Smooth muscle cell (in vitro differentiated cells): ENCODE measurements around the gene NXPE3. TPM values are rescaled to one million over a fixed set of nuclear protein-coding genes. Genes with fewer than 3 reads are reported as not detected.

Experiments
- DNase-seq: peaks from one replicate; lab custom pipeline; 2025; ENCODE audit not compliant: unreplicated experiment; lab: John Stamatoyannopoulos, UW
- H2AFZ ChIP-seq: fragments of 200-600 bp; sonication (generic); 2 replicates; pipeline ENCODE4 v1.6.0; 2016; ENCODE audit warnings: antibody characterized with exemption, low read depth, mild to moderate bottlenecking
- H3F3A ChIP-seq: fragments of 200-600 bp; sonication (generic); 2 replicates; pipeline ENCODE4 v1.6.0; 2017; ENCODE audit warnings: antibody characterized with exemption, low read depth
- H3K27ac ChIP-seq: fragments of 200-600 bp; sonication (generic); 2 replicates; pipeline ENCODE4 v1.5.1; 2016; ENCODE audit warnings: low read depth, mild to moderate bottlenecking
- H3K27me3 ChIP-seq: fragments of 200-600 bp; sonication (generic); 2 replicates; pipeline ENCODE4 v1.6.1; 2016; ENCODE audit warnings: low read depth, mild to moderate bottlenecking
- H3K36me3 ChIP-seq: fragments of 200-600 bp; sonication (generic); 2 replicates; pipeline ENCODE4 v1.5.1; 2016; ENCODE audit warnings: low read depth
- H3K4me1 ChIP-seq: fragments of 200-600 bp; sonication (generic); 2 replicates; pipeline ENCODE4 v1.5.1; 2016; ENCODE audit warnings: low read depth
- H3K4me2 ChIP-seq: fragments of 200-600 bp; sonication (generic); 2 replicates; pipeline ENCODE4 v1.6.0; 2016; ENCODE audit warnings: mild to moderate bottlenecking
- H3K4me3 ChIP-seq: fragments of 200-600 bp; sonication (generic); 2 replicates; pipeline ENCODE4 v1.5.1; 2016; ENCODE audit warnings: mild to moderate bottlenecking
- H3K79me2 ChIP-seq: fragments of 200-600 bp; sonication (generic); 2 replicates; pipeline ENCODE4 v1.6.0; 2016; ENCODE audit warnings: low read depth, mild to moderate bottlenecking
- H3K9ac ChIP-seq: fragments of 200-600 bp; sonication (generic); 2 replicates; pipeline ENCODE4 v1.6.0; 2016; ENCODE audit warnings: low read depth
- H3K9me3 ChIP-seq: fragments of 200-600 bp; sonication (generic); replicated peaks from 2 replicates; pipeline ENCODE4 v1.5.1; 2016; ENCODE audit warnings: low read depth
- H4K20me1 ChIP-seq: fragments of 200-600 bp; sonication (generic); 2 replicates; pipeline ENCODE4 v1.6.0; 2016; ENCODE audit warnings: low read depth
- CTCF ChIP-seq: fragments of 200-600 bp; sonication (generic); IDR thresholded peaks from 2 replicates; pipeline ENCODE4 v1.5.1; 2017; ENCODE audit warnings: borderline replicate concordance, mild to moderate bottlenecking, antibody characterized with exemption; ENCODE audit not compliant: insufficient read depth, poor library complexity, severe bottlenecking
- WGBS: methylation state at CpG from one replicate; pipeline ENCODE4 v1.1.7; 2016; ENCODE audit warnings: low lambda C conversion rate; 5-methylcytosine and 5-hydroxymethylcytosine counted together
- polyA plus RNA-seq: library from polyadenylated mRNA; unstranded; fragments of >200 nt; fragmentation: Nextera tagmentation; extraction: Ambion mirVana; gene quantifications from 2 replicates; pipeline ENCODE4 v1.2.1, GENCODE V29; 2016
- total RNA-seq: library from RNA; depleted of rRNA; stranded (reverse); fragments of >200 nt; gene quantifications from 2 replicates; pipeline ENCODE4 v1.2.3, GENCODE V29; 2014

The NXPE3 gene
- total and polyA plus RNA-seq, 2 experiments from 2014 or later = 7.0 to 8.6 TPM

DNA sequence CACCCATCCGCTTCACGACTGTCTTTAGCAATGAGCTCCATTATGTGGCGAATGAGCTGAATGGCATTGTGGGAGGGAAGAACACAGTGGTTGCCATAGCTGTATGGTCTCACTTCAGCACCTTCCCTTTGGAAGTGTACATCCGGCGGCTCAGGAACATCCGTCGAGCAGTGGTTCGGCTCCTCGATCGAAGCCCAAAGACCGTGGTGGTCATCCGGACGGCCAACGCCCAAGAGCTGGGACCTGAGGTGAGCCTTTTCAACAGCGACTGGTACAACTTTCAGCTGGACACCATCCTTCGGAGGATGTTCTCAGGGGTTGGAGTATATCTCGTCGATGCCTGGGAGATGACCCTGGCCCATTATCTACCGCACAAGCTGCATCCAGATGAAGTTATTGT is 42.5 kb downstream of the NXPE3 start:
- H3K4me3 ChIP-seq = no peak overlapping the region
- no peaks in the 10 kb centered on the region for H3K36me3 ChIP-seq
- H4K20me1 ChIP-seq = no peaks in the 10 kb centered on the region
- H3K27ac ChIP-seq = no peak overlapping the region
- no peak overlapping the region for H2AFZ ChIP-seq
- H3K79me2 ChIP-seq = no peaks in the 10 kb centered on the region
- no peaks in the 10 kb centered on the region for H3F3A ChIP-seq
- DNase-seq = no peak
- 97% methylated on average over 19 of the region's 19 CpGs for WGBS
- no peaks in the 10 kb centered on the region for H3K9me3 ChIP-seq
- no peaks in the 10 kb centered on the region for H3K27me3 ChIP-seq
- no peak for TF ChIP-seq CTCF
- no peaks in the 10 kb centered on the region for H3K4me1 ChIP-seq
- no peak overlapping the region for H3K9ac ChIP-seq
- no peak overlapping the region for H3K4me2 ChIP-seq

- peaks cover 10% of the 10 kb centered on the region for H3F3A ChIP-seq
- H2AFZ ChIP-seq = no peak overlapping the region
- no peaks in the 10 kb centered on the region for H3K36me3 ChIP-seq
- no peak overlapping the region for H3K4me3 ChIP-seq
- H3K27ac ChIP-seq = no peak overlapping the region
- no peak for TF ChIP-seq CTCF
- H4K20me1 ChIP-seq = no peaks in the 10 kb centered on the region
- no peaks in the 10 kb centered on the region for H3K9me3 ChIP-seq
- 73% methylated on average over 5 of the region's 5 CpGs for WGBS
- no peak for DNase-seq
- no peaks in the 10 kb centered on the region for H3K79me2 ChIP-seq
- no peak overlapping the region for H3K4me2 ChIP-seq
- no peak overlapping the region for H3K9ac ChIP-seq
- H3K4me1 ChIP-seq = peaks cover 11% of the 10 kb centered on the region
- no peaks in the 10 kb centered on the region for H3K27me3 ChIP-seq
Observed at GRCh38 chr3:101823525-101823924, 44.5 kb downstream of the NXPE3 start.

- Histone ChIP-seq H3F3A (peaks cover 14% of the 10 kb centered on the region), H4K20me1 (no peaks in the 10 kb centered on the region), H3K4me3 (no peak overlapping the region), H3K4me1 (peaks cover 22% of the 10 kb centered on the region), H2AFZ (no peak overlapping the region), H3K36me3 (no peaks in the 10 kb centered on the region), H3K4me2 (no peak overlapping the region), H3K27ac (no peak overlapping the region), H3K9ac (no peak overlapping the region), H3K9me3 (no peaks in the 10 kb centered on the region), H3K27me3 (no peaks in the 10 kb centered on the region), H3K79me2 (peaks cover 5% of the 10 kb centered on the region)
- TF ChIP-seq CTCF = no peak
- no peak for DNase-seq
- WGBS = 90% methylated on average over 3 of the region's 3 CpGs
Observed at GRCh38 chr3:101824702-101825101, 45.7 kb downstream of the NXPE3 start.

GRCh38 chr3:101825904-101826445 is 47.0 kb downstream of the NXPE3 start:
- H3K27ac ChIP-seq = peak overlapping the region; percentile 85
- H3K36me3 ChIP-seq = no peaks in the 10 kb centered on the region
- no peaks in the 10 kb centered on the region for H3K9me3 ChIP-seq
- no peaks in the 10 kb centered on the region for H4K20me1 ChIP-seq
- no peak overlapping the region for H3K4me3 ChIP-seq
- DNase-seq = no peak
- peaks cover 22% of the 10 kb centered on the region for H3K4me1 ChIP-seq
- H2AFZ ChIP-seq = no peak overlapping the region
- peaks cover 14% of the 10 kb centered on the region for H3F3A ChIP-seq
- 94% methylated on average over 2 of the region's 2 CpGs for WGBS
- no peak for TF ChIP-seq CTCF
- H3K27me3 ChIP-seq = no peaks in the 10 kb centered on the region
- peaks cover 18% of the 10 kb centered on the region for H3K79me2 ChIP-seq
- no peak overlapping the region for H3K9ac ChIP-seq
- no peak overlapping the region for H3K4me2 ChIP-seq
